GM18870 (cell line): ENCODE results near the gene GP1BB.
"Not testable (repeated sequence)": the region's sequence is repeated elsewhere in the genome, so short reads cannot be mapped to it uniquely, and the experiment has no call there.

Source experiments
- ATAC-seq: cut with Tn5 transposase; IDR thresholded peaks from one replicate; pipeline ENCODE4 v1.9.1; 2021; ENCODE audit warnings: moderate library complexity; ENCODE audit not compliant: unreplicated experiment

The GP1BB gene

DNA sequence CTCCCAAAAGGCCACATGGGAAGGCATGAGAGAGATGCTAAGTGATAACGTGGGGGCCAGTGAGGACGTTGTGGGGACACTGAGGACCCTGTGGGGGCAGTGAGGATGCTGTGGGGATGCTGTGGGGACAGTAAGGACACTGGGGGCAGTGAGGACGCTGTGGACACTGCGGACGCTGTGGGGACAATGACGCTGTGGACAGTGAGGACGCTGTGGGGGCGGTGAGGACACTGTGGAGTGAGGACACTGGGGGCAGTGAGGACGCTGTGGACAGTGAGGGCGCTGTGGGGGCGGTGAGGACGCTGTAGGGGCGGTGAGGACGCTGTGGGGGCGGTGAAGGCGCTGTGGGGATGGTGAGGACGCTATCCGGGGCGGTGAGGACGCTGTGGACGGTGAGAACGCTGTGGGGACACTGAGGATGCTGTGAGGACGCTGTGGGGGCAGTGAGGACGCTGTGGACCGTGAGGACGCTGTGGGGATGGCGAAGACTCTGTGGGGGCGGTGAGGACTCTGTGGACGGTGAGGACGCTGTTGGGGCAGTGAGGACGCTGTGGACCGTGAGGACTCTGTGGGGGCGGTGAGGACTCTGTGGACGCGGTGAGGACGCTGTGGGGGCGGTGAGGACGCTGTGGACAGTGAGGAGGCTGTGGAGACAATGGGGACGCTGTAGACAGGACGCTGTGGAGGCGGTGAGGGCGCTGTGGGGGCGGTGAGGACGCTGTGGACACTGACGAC lies 1.8 kb downstream of the GP1BB start:
- no peak for ATAC-seq

DNA sequence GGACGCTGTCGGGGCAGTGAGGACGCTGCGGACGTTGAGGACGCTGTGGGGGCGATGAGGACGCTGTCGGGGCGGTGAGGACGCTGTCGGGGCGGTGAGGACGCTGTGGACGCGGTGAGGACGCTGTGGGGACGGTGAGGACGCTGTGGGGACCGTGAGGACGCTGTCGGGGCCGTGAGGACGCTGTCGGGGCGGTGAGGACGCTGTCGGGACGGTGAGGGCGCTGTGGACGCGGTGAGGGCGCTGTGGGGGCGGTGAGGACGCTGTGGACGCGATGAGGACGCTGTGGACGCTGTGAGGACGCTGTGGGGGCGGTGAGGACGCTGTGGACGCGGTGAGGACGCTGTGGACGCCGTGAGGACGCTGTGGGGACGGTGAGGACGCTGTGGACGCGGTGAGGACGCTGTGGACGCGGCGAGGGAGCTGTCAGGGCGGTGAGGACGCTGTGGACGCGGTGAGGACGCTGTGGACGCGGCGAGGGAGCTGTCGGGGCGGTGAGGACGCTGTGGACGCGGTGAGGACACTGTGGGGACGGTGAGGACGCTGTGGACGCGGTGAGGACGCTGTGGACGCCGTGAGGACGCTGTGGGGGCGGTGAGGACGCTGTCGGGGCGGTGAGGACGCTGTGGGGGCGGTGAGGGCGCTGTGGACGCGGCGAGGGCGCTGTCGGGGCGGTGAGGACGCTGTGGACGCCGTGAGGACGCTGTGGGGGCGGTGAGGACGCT lies 2.9 kb downstream of the GP1BB start:
- not testable (repeated sequence) for ATAC-seq

DNA sequence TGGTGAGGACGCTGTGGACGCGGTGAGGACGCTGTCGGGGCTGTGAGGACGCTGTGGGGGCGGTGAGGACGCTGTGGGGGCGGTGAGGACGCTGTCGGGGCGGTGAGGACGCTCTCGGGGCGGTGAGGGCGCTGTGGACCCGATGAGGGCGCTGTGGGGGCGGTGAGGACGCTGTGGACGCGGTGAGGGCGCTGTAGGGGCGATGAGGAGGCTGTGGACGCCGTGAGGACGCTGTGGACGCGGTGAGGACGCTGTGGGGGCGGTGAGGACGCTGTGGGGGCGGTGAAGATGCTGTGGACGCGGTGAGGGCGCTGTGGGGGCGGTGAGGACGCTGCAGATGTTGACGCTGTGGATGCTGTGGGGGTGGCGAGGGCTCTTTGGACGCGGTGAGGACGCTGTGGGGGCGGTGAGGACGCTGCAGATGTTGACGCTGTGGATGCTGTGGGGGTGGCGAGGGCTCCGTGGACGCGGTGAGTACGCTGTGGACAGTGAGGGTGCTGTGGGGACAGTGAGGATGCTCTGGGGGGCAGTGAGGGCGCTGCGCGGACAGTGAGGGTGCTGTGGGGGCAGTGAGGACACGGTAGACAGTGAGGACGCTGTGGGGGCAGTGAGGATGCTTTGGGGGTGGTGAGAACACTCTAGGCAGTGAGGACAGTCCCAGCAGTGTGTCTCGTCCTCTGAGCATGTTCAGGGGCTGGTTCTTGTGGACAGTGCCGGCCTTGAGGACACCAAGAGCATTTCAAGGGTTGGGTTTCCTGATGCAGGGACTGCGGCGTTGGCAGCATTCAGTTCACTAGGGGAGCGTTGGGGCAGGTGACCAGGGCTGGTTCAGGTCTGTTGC lies 4.2 kb downstream of the GP1BB start:
- ATAC-seq = no peak

DNA sequence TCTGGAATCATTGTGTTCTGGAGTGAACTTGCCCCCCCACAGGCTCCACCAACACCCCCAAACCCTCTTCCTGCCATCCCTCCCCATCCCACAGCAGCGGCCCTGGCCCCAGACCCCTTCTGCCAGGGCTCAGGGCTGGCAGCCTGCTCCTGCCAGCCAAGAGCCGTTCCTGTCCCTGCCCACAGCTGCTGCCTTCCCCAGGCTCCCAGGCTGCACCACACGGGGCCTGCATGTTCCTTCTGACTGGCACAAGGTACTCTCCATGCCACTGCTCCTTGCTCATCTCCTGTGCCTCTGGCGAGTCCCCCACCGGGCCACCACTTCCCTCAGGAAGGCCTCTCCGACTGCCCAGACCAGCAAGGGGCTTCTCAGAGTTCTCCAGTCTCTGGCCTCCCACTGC lies 4.9 kb downstream of the GP1BB start:
- no peak for ATAC-seq

DNA sequence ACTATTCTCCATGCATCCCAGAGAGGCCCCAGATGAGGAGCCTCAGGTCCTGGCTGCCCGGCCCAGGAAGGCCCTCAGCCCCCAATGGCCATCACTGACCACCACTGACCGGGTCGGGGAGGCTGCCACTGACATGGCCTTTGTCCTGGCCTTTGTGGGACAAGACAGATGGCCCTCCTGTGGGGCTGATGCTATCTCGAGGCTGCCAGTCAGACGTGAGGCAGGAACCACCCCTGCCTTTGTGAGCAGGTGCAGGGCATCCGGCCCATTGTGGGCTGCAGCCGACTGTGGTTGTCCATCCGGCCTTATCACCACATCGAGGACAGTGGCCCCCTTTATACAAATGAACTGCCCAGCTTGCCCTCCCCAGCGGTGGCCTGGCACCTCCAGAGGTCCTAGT lies 5.5 kb downstream of the GP1BB start:
- no peak for ATAC-seq

DNA sequence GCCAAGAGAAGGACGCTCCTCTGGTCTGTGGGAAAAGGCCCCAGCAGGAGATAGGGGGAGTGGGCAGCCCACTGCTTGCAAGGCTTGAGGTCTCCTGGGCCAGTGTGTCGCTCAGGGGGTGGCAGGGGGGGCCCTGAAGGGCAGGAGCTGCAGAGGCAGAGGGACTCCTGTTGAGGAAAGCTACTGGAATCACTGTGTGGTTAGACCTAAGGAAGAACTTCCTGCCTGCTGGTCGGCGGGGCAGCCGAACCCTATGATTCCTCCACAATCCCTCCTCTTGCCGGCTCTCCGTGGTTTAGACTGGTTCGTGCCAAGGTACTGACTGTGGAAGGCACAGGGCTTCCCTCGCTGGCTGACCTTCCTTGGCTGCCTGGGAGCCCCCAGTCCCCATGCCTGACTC lies 6.2 kb downstream of the GP1BB start:
- no peak for ATAC-seq

DNA sequence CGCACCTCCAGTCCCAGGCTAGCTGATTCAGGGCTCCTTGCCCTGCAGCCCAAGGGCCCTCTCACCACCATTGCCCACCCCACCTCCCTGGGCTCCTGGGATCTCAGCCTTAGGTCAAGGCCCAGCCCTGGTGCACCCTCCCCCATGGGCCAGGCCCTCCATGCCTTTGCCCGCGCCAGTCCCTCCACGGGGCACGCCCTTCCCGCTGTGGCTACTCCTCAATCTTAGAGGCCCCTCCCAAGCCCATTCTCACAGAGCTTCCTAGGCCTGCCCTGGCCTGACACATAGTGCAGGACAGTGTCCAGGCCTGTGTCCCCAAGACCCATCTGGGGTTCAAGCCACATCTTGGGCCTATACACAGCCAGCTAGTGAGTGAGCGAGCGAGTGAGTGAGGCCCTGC lies 6.9 kb downstream of the GP1BB start:
- ATAC-seq = no peak

DNA sequence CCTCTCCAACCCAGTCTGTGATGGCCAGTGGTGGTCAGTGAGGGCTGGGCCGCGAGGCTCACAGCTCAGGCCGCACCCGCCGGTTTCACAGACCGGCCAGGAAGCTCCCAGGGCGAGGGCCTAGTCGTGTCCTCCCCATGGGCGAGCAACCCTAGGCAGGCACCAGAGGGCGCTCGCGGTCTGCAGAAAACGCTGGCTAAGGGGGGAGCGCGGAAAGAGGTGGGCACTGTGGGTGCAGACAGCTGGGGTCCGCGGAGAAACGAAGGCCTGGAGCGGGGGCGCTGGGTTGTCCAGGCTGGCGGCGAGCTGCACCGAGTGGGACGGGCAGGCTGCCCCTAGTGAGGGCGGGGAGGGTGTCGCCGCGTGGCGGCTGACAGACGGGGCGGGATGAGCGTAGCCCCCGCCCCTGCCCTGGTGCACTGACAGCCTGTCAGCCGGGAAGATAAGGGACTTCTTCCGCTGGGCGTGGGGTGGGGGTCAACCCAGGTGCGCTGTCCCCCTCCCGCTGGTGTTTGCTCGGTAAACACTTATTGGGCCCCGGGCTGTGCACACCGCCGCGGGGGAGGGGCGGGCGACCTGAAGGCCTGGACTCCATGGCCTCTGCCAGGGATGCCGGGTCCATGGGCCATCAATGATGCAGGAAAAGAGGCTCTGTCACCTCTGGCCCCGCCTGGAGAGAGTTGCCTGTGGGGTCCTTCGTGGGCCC lies 7.5 kb downstream of the GP1BB start:
- ATAC-seq = no peak

DNA sequence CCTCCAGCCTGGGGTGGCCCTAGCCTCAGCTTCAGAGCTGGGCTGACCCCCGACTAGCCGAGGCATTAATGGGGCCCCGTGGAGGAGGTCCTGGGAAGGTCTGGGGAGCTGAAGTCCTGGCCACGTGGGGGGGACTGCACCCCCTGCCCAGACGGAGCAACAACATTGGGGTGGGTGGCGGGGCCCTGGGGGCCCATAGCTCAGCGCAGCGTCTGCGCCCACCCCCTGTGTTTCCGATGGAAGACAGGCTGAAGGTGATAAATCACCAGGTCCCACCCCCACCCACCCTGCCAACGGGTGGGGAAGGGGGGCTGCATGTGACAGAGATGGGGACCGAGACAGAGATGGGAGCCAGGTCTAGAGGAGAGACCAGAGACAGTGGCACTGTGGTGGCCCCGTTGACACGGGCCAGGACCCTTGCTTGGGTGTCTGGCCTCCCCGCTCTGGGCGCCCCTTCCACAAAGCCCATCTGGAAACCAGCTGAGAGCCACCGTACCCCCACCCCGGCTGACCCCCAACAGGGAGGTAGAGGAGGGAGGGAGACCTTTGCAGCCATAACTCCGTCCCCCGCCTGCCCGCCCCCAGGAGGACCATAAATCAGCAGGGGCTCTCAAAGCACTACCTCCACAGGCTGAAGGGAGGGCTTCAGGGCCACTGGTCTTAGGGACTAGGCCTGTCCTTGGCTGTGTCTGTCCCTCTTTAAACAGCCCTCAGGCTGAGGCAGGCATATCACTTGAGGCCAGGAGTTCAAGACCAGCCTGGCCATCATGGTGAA lies 8.2 kb downstream of the GP1BB start:
- no peak for ATAC-seq

DNA sequence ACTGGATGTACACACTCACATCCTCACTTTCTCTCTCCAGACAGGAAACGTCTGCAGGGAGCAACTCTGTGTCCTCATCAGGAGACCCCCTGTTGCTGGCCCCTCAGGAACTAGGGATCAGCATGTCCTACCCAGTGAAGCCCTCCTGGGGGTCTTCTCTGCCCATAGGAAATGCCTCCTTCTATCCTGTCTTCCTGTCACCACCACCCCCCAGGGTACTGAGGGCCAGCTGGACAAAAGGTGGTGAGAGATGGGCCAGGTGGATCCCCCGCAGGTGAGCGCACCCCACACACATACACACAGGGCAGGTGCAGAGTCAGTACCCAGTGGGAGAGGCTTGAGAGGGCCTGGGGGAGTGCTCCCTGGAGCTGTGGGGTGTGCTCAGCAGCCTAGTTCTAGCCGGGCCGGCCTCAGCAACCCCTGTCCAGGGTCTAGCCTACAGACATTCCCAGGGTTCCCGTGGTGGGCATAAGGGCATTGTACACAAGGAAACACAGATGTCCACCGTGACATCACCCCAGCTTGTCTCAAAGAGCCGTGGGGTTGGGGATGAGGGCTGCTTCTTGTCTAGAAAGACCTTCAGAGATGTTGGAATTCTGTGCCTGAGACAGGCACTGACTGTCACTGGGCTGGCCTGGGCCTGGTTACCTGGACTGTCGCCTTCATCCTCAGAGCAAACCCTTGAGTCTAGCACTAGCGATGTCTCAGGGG lies 9.2 kb downstream of the GP1BB start:
- ATAC-seq = no peak

DNA sequence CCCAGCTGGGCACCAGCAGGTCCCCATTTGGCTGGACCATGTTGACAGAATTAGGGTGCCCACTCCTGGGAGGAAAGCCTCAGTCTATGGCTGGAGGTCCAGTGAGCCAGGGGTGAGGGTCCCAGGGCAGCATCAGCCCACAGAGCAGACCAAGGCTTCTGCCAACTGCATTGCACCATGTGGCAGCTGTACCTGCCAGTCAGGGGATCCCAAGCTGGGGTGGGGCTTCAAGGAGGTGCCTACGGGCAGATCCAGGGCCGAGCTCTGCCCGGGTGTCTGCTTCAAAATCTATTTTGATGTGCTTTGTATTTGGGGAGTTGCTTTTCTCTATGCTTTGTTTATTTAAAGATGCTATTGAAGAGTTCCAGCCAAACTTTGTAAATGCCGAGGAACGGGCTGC lies 10.4 kb downstream of the GP1BB start:
- no peak for ATAC-seq

DNA sequence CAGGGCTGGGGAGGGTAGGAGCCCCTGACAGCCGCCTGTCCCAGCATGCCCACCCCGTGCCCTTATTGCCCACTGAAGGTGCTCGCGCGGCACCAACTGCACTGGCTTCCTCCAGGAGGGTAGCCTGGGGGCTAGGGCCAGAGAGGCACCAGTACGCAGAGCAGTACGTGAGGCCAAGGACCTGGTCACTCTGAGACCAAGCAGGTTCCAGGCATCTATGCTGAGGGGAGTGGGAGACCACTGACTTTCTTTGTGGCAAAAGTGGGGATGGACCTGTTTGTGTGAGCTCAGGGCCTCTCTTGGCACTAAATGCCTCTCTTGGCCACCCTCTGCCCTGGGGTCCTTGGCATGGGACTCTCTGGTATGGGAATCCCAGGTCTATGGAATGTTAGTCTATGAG lies 10.8 kb downstream of the GP1BB start:
- no peak for ATAC-seq

DNA sequence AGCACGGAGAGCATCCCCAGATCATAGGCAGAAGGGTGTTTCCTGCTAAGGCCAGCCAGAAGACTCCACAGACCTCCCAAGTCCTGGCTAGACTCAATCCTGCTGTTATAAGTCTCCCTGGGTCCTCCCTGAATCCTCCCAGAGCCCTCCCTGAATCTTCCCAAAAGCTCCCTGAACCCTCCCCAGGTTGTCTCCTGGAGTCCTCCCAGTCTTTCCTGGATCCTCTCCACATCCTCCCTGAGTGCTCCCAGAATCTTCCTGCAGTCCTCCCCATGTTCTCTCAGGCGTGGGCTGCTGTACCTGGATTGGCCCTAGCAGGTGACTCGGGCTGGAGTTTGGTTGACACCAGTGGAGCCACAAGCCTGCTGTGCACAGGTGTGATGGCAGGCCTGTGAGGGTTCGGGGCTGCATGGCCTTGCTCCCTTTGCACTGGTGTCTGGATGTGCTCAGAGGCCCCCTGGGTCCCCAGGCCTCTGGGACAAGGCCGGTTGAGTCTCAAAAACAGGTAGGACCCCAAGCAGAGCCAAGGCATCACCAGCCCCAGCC lies 11.6 kb downstream of the GP1BB start:
- no peak for ATAC-seq

DNA sequence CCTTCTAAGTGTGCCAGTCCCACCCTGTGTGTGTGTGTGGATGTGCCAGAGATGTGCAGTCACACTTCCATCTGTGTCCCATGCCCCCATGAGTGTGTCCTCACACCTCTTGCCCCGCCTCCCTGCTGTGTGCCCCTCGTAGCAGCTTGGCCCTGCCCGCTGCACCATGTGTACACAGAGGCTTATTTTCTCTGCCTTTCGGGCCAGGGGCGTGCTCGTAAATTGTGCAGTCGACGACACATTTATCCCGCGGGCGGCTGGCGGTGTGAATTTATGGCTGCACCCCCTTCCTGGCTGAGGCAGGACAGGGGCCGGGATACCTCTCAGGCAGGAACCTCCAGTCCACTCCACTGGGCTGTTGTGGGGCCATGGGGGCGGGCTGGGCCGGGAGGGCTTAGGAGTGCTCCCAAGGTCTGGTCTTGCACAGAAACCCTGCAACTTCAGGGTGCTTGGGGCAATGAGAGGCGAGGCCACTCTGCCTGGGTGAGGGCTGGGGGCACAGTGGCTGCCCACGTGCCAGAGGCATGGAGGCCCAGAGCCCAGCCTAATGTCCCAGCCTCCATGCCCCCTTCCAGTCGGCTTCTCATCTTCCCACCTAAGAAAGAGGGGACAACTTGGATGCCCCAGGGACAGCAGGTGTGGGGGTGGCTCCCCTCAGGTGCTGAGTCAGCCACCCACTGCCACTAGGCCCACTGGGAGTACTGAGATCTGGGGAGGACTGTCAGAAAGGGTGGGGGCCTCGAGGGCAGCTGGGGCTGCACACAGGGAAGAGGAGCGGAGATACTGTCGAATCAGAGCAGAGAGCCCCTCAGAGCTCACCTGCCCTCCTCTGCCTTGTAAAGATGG lies 12.5 kb downstream of the GP1BB start:
- ATAC-seq = no peak

DNA sequence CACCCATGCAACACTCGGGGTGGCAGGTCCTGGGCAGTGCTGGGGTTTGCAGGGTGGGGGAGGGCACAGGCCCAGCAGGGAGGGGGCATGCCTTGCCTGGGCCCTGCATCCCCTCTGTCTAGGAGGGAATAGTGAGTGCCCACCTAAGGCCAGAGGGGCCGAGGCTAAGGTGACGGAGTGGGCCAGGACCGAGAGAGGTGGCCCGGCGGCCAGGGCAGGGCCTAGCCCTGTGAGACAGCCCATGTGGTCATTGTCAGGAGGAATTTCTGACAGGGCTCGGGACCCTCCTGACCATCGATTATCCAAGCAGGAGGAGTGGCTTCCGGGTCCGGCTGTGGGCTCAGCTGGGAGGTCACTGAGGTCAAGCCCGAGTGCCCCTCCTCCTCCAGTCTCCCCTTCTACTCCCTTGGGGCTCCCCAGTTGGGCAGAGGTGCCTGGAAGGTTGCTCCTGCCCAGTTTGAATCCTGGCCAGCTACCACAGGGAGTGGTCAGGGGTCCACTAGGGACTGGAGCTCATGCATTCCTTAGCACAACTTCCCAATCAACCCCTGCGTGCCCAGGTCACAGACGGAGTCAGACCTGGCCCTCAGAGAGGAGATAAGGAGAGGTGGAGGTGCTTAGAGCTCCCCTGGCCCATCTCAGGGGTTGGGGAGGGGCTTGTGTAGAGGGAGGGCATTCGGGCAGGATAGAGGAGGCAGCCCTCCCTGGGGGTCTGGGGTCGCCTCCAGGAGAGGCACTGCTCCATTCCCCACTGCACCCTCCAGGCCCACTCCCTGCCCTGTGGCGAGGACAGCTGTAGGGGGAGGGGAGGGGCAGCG lies 14.7 kb downstream of the GP1BB start:
- ATAC-seq = no peak

DNA sequence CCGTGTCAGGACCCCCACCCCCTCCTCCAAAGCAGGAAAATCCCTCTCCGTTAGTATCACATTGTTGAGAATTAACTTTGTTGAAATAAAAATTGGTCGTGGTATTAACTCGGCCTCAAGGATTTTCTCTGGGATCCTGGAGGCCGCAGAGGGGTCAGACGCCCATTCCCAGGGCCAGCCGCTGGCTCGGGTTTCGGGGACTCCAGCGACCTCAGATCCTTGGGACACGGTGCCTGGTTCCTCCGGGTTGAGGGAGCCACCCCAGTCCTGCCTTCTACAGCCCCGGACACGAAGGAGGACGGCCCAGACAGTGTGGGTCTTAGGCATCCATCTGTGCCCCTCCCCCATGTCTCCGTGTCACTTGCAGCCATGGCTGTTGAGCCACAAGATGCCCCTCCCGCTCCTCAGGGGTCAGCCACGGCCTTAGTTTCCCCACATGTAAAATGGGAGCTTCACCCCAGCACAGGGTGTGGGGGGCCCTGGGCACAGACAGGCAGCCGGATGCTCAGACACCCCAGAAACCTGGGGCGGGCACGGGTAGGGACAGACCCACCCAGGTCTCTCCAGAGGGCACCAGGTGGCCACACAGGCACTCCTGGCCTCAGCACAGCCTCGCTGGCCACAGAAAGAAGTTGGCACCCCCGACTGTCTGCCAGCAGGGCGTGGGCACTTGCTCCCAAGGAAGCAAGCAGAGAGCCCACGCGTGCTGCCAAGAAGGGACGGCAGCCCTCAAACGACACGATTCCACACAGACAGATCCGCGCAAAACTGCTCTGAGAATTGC lies 15.5 kb downstream of the GP1BB start:
- ATAC-seq = no peak

DNA sequence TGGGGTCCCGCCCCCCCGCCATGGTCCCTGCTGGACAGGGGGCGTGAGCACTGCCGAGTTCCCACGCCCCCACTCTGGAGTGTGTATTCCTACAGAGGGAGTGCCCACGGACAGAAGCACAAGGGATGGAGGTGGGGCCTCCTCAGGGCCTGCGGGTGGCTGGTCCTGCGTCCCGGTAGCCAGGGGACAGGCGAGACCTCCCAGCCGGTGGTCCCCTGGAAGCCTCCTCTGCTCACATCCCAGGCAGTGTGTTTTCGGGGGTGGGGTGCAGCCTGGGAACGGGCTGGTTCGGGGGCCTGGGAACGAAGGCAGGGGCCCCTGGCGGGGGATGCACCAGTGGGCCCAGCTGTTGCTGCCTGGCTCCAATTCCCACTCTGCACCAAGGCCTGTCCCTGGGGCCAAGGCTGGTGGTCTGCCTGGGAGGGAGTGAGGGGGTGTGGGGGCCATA lies 16.1 kb downstream of the GP1BB start:
- no peak for ATAC-seq
